ENCODE measurements around the gene CLEC16A. TPM values are rescaled to one million over a fixed set of nuclear protein-coding genes. Genes with fewer than 3 reads are reported as not detected.

CLEC16A gene
- total RNA-seq, 2 experiments from 2014 or later, result 30.9 to 35.1 TPM

- H3K4me1 Mint-ChIP-seq, result peaks cover 82% of the 10 kb centered on the region
- POLR2A ChIA-PET, result no interaction called here
- H3K27me3 Mint-ChIP-seq, result no peaks in the 10 kb centered on the region
- no peaks in the 10 kb centered on the region for H3K9me3 Mint-ChIP-seq
- H3K4me3 Mint-ChIP-seq, result no peak overlapping the region
- no peak overlapping the region for H3K27ac Mint-ChIP-seq
- no peak for DNase-seq
- H3K36me3 Mint-ChIP-seq (ENCODE audit: low read depth), result peaks cover 61% of the 10 kb centered on the region
- CTCF ChIA-PET, result interaction anchor here (0.8 kb wide), 1 partner anchor 18 kb away, joined by 3 read pairs; no protein-coding TSS in a partner anchor
Observed at GRCh38 chr16:11131706-11132105, 187.3 kb downstream of the CLEC16A start.

GRCh38 chr16:11133344-11133943, 189.1 kb downstream of the CLEC16A start:
- H3K27ac Mint-ChIP-seq, result no peak overlapping the region
- CTCF ChIA-PET, result interaction anchor here (0.6 to 2.2 kb wide), 6 partner anchors 8 to 169 kb away, joined by 3 to 18 read pairs (median 4); no protein-coding TSS in a partner anchor
- H3K9me3 Mint-ChIP-seq, result no peaks in the 10 kb centered on the region
- peaks cover 67% of the 10 kb centered on the region for H3K36me3 Mint-ChIP-seq (ENCODE audit: low read depth)
- DNase-seq, result no peak
- POLR2A ChIA-PET, result interaction anchor here (0.6 kb wide), 1 partner anchor 115 kb away, joined by 3 read pairs; no protein-coding TSS in a partner anchor
- peaks cover 84% of the 10 kb centered on the region for H3K4me1 Mint-ChIP-seq
- no peak overlapping the region for H3K4me3 Mint-ChIP-seq
- H3K27me3 Mint-ChIP-seq, result no peaks in the 10 kb centered on the region

GRCh38 chr16:11134722-11135463, 190.5 kb downstream of the CLEC16A start:
- DNase-seq, result no peak
- no peak overlapping the region for H3K4me3 Mint-ChIP-seq
- CTCF ChIA-PET, result interaction anchor here (0.7 to 1.9 kb wide), 5 partner anchors 9 to 809 kb away, joined by 3 to 18 read pairs (median 4); no protein-coding TSS in a partner anchor
- H3K27me3 Mint-ChIP-seq, result no peaks in the 10 kb centered on the region
- H3K27ac Mint-ChIP-seq, result peak overlapping the region; percentile 25
- POLR2A ChIA-PET, result no interaction called here
- H3K4me1 Mint-ChIP-seq, result peaks cover 84% of the 10 kb centered on the region
- H3K36me3 Mint-ChIP-seq (ENCODE audit: low read depth), result peaks cover 67% of the 10 kb centered on the region
- no peaks in the 10 kb centered on the region for H3K9me3 Mint-ChIP-seq

- no peak for DNase-seq
- no peak overlapping the region for H3K4me3 Mint-ChIP-seq
- peaks cover 63% of the 10 kb centered on the region for H3K36me3 Mint-ChIP-seq (ENCODE audit: low read depth)
- H3K4me1 Mint-ChIP-seq, result peaks cover 84% of the 10 kb centered on the region
- no peaks in the 10 kb centered on the region for H3K9me3 Mint-ChIP-seq
- H3K27ac Mint-ChIP-seq, result no peak overlapping the region
- ChIA-PET CTCF (no interaction called here), POLR2A (no interaction called here)
- no peaks in the 10 kb centered on the region for H3K27me3 Mint-ChIP-seq
Observed at GRCh38 chr16:11135464-11135973, 191.2 kb downstream of the CLEC16A start.

- Mint-ChIP-seq H3K27me3 (no peaks in the 10 kb centered on the region), H3K27ac (no peak overlapping the region), H3K4me3 (no peak overlapping the region), H3K9me3 (no peaks in the 10 kb centered on the region), H3K36me3 (ENCODE audit: low read depth) (peaks cover 57% of the 10 kb centered on the region), H3K4me1 (peaks cover 87% of the 10 kb centered on the region)
- CTCF ChIA-PET, result interaction anchor here (0.7 to 1.5 kb wide), 3 partner anchors 13 to 89 kb away, joined by 3 to 4 read pairs (median 3); no protein-coding TSS in a partner anchor
- POLR2A ChIA-PET, result no interaction called here
- no peak for DNase-seq
Observed at GRCh38 chr16:11136600-11136999, 192.2 kb downstream of the CLEC16A start.

- ChIA-PET CTCF (interaction anchor here (0.9 to 7.9 kb wide), 5 partner anchors 11 to 38 kb away, joined by 3 to 54 read pairs (median 5); no protein-coding TSS in a partner anchor), POLR2A (interaction anchor here (0.7 to 1.2 kb wide), 2 partner anchors 38 to 110 kb away, joined by 3 read pairs; no protein-coding TSS in a partner anchor)
- Mint-ChIP-seq H3K36me3 (ENCODE audit: low read depth) (peaks cover 47% of the 10 kb centered on the region), H3K27me3 (no peaks in the 10 kb centered on the region), H3K4me1 (peaks cover 81% of the 10 kb centered on the region), H3K27ac (no peak overlapping the region), H3K9me3 (no peaks in the 10 kb centered on the region), H3K4me3 (no peak overlapping the region)
- no peak for DNase-seq
Observed at GRCh38 chr16:11138022-11138768, 193.8 kb downstream of the CLEC16A start.

- H3K27ac Mint-ChIP-seq, result peak overlapping the region; percentile 82
- H3K27me3 Mint-ChIP-seq, result no peaks in the 10 kb centered on the region
- CTCF ChIA-PET, result interaction anchor here (0.6 to 7.9 kb wide), 9 partner anchors 11 to 894 kb away, joined by 3 to 54 read pairs (median 3); no protein-coding TSS in a partner anchor
- POLR2A ChIA-PET, result no interaction called here
- peaks cover 79% of the 10 kb centered on the region for H3K4me1 Mint-ChIP-seq
- H3K9me3 Mint-ChIP-seq, result no peaks in the 10 kb centered on the region
- no peak for DNase-seq
- peaks cover 45% of the 10 kb centered on the region for H3K36me3 Mint-ChIP-seq (ENCODE audit: low read depth)
- H3K4me3 Mint-ChIP-seq, result no peak overlapping the region
Observed at GRCh38 chr16:11138769-11139325, 194.5 kb downstream of the CLEC16A start.

GRCh38 chr16:11139326-11140097, 195.1 kb downstream of the CLEC16A start:
- Mint-ChIP-seq H3K27ac (peak overlapping the region; percentile 82), H3K27me3 (no peaks in the 10 kb centered on the region), H3K9me3 (no peaks in the 10 kb centered on the region), H3K4me1 (peaks cover 80% of the 10 kb centered on the region), H3K4me3 (peak overlapping the region; percentile 51), H3K36me3 (ENCODE audit: low read depth) (peaks cover 41% of the 10 kb centered on the region)
- POLR2A ChIA-PET, result no interaction called here
- CTCF ChIA-PET, result interaction anchor here (0.6 to 7.9 kb wide), 9 partner anchors 10 to 894 kb away, joined by 3 to 54 read pairs (median 3); no protein-coding TSS in a partner anchor
- no peak for DNase-seq

- Mint-ChIP-seq H3K36me3 (ENCODE audit: low read depth) (peaks cover 36% of the 10 kb centered on the region), H3K27me3 (no peaks in the 10 kb centered on the region), H3K4me3 (peak overlapping the region; percentile 51), H3K9me3 (no peaks in the 10 kb centered on the region), H3K4me1 (peaks cover 76% of the 10 kb centered on the region), H3K27ac (peak overlapping the region; percentile 82)
- peak; percentile 69 for DNase-seq
- ChIA-PET POLR2A (no interaction called here), CTCF (interaction anchor here (0.9 to 7.9 kb wide), 4 partner anchors 9 to 115 kb away, joined by 3 to 54 read pairs (median 4); no protein-coding TSS in a partner anchor)
Observed at GRCh38 chr16:11140098-11140375, 195.7 kb downstream of the CLEC16A start.

GRCh38 chr16:11140466-11140865, 196.1 kb downstream of the CLEC16A start:
- CTCF ChIA-PET, result interaction anchor here (0.9 to 7.9 kb wide), 3 partner anchors 9 to 38 kb away, joined by 3 to 54 read pairs (median 4); no protein-coding TSS in a partner anchor
- POLR2A ChIA-PET, result no interaction called here
- Mint-ChIP-seq H3K27ac (peak overlapping the region; percentile 82), H3K27me3 (no peaks in the 10 kb centered on the region), H3K4me1 (peaks cover 74% of the 10 kb centered on the region), H3K9me3 (no peaks in the 10 kb centered on the region), H3K36me3 (ENCODE audit: low read depth) (peaks cover 33% of the 10 kb centered on the region), H3K4me3 (peak overlapping the region; percentile 51)
- DNase-seq, result no peak

GRCh38 chr16:11140867-11141266, 196.5 kb downstream of the CLEC16A start:
- DNase-seq, result no peak
- POLR2A ChIA-PET, result interaction anchor here (0.5 to 0.6 kb wide), 2 partner anchors 36 to 67 kb away, joined by 4 to 5 read pairs; no protein-coding TSS in a partner anchor

More at GRCh38 chr16:11140867-11141266, 196.5 kb downstream of the CLEC16A start:
- Mint-ChIP-seq H3K36me3 (ENCODE audit: low read depth) (peaks cover 32% of the 10 kb centered on the region), H3K4me1 (peaks cover 70% of the 10 kb centered on the region), H3K4me3 (no peak overlapping the region), H3K9me3 (no peaks in the 10 kb centered on the region), H3K27ac (no peak overlapping the region), H3K27me3 (no peaks in the 10 kb centered on the region)
- CTCF ChIA-PET, result interaction anchor here (1.0 to 7.9 kb wide), 2 partner anchors 14 to 39 kb away, joined by 3 to 54 read pairs; no protein-coding TSS in a partner anchor

Measured in activated CD4-positive, alpha-beta T cell treated with anti-CD3 and anti-CD28 coated beads, Interleukin-2, amount 10 ng/mL, durations not matched to agents 7 days and 5 days (primary cell).